Transverse colon (tissue), 3 donors: ENCODE results near the gene IL4R.

Source experiments
- CTCF ChIP-seq, 5 experiments: fragments of 200-600 bp in 3 of 5; fragments of 450-650 bp in 2 of 5; sonication (generic) in 3 of 5; IDR thresholded peaks; 1 replicate in 2 of 5; 2 replicates in 3 of 5; pipeline ENCODE4 v1.5.1; 2016 to 2017; ENCODE audit warnings: antibody characterized with exemption in 5 of 5, inconsistent platforms in 3 of 5, mild to moderate bottlenecking in 2 of 5, moderate library complexity in 1 of 5
- POLR2A ChIP-seq: fragments of 450-650 bp; IDR thresholded peaks from one replicate; pipeline ENCODE4 v1.6.1; 2016; ENCODE audit warnings: antibody characterized with exemption, mild to moderate bottlenecking, moderate library complexity

GRCh38 chr16:27408012-27408601, 94.3 kb downstream of the IL4R start:
- TF ChIP-seq CTCF (IDR thresholded peaks at IDR 0.05) = no peak
- TF ChIP-seq POLR2A = no peak
